Esophagus (tissue), 2 donors: Measurements from ENCODE around the gene PRPS1L1. TPM values are rescaled to one million over a fixed set of nuclear protein-coding genes. Genes with fewer than 3 reads are reported as not detected.

ENCODE experiments used
- H3K27ac ChIP-seq, 2 donors: one replicate each; pipeline ENCODE4 v1.5.1; 2013; ENCODE audit warnings: low read depth in 2 of 2, mild to moderate bottlenecking in 2 of 2, inconsistent platforms in 1 of 2, low read length in 1 of 2, moderate library complexity in 1 of 2
- H3K27me3 ChIP-seq, 2 donors: one replicate each; pipeline ENCODE4 v1.6.1; 2013; ENCODE audit warnings: low read length in 2 of 2, control low read depth in 1 of 2, mild to moderate bottlenecking in 1 of 2; ENCODE audit not compliant: insufficient read depth in 2 of 2, control insufficient read depth in 1 of 2
- H3K36me3 ChIP-seq, 2 donors: one replicate each; pipeline ENCODE4 v1.6.1; 2013; ENCODE audit warnings: low read length in 1 of 2; ENCODE audit not compliant: control insufficient read depth in 2 of 2, insufficient read depth in 2 of 2
- H3K4me1 ChIP-seq, 2 donors: one replicate each; pipeline ENCODE4 v1.6.1; 2013; ENCODE audit warnings: low read length in 1 of 2; ENCODE audit not compliant: control insufficient read depth in 2 of 2, insufficient read depth in 2 of 2
- H3K4me3 ChIP-seq, 2 donors: one replicate each; pipeline ENCODE4 v1.5.1; 2013; ENCODE audit warnings: low read length in 2 of 2, mild to moderate bottlenecking in 2 of 2, low read depth in 1 of 2, moderate library complexity in 1 of 2
- H3K9me3 ChIP-seq, 2 donors: one replicate each; pipeline ENCODE4 v1.6.1; 2013; ENCODE audit warnings: mild to moderate bottlenecking in 2 of 2, low read depth in 1 of 2, low read length in 1 of 2, moderate library complexity in 1 of 2; ENCODE audit not compliant: control insufficient read depth in 2 of 2, insufficient read depth in 1 of 2
- WGBS, 2 donors: extraction: QIAGEN DNeasy Blood & Tissue Kit; methylation state at CpG; one replicate each; pipeline ENCODE4 v1.1.7; 2013; 5-methylcytosine and 5-hydroxymethylcytosine counted together
- polyA plus RNA-seq, 2 donors: library from polyadenylated mRNA; stranded (reverse); fragments of 200-250 nt; gene quantifications; one replicate each; pipeline ENCODE4 v1.2.3, GENCODE V29; 2013
- donor health status: healthy with polysubstance abuse.
- donor health status: Bipolar disorder and iron deficiency.

The PRPS1L1 gene
- not detected for polyA plus RNA-seq

DNA sequence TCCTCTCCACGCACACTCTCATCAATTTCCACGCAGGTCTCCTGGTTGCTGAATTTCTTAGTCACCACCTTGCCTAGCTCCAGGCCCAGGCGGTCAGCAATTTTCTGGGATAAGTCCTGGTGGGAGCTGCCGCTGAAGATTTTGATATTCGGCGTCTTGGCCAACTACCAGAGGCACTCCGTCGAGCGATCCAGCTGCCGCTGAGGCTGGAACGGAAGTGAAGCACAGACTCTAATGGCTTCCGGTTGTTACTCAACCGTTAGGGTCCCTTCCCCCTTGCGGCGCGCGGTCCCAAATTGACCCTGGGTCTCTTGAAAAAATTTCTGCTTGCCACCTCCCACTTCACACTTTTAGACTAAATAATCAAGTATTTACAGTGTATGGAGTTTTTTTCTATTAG, at the start of gene PRPS1L1:
Gene PRPS1L1 (minus strand): TSS at position 219 of the 400 bp plus-strand sequence.
- no peaks in the 10 kb centered on the region for H3K9me3 ChIP-seq
- 96 to 97% methylated on average over 17 of the region's 17 CpGs for WGBS, 2 donors
- no peaks in the 10 kb centered on the region for H3K36me3 ChIP-seq
- H3K4me3 ChIP-seq: no peak within 1 kb of the TSS
- no peaks in the 10 kb centered on the region for H3K4me1 ChIP-seq
- no peaks in the 10 kb centered on the region for H3K27me3 ChIP-seq
- no peak within 1 kb of the TSS for H3K27ac ChIP-seq

DNA sequence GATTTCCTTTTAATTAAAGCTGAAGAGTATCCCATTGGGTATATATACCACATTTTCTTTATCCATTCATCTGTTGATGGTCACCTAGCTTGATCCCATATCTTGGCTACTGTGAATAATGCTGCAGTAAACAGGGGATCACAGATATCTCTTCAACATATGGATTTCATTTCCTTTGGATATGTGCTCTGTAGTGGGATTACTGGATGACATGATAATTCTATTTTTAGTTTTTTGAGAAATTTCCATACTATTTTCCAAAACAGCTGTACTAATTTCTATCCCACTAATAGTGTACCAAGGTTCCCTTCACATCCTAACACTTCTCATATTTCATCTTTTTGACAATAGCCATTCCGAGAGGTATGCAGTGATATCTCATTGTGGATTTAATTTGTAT, 48.8 kb upstream of the PRPS1L1 start:
- Histone ChIP-seq H3K4me3 (no peak overlapping the region), H3K36me3 (no peaks in the 10 kb centered on the region), H3K27ac (no peak overlapping the region), H3K4me1 (no peaks in the 10 kb centered on the region), H3K9me3 (no peaks in the 10 kb centered on the region), H3K27me3 (no peaks in the 10 kb centered on the region)
- WGBS, 2 donors: 76 to 80% methylated on average over 1 of the region's 1 CpG

- no peak overlapping the region for H3K4me3 ChIP-seq
- WGBS, 2 donors: 59 to 67% methylated on average over 3 of the region's 3 CpGs
- no peaks in the 10 kb centered on the region for H3K27me3 ChIP-seq
- no peak overlapping the region for H3K27ac ChIP-seq
- H3K4me1 ChIP-seq: no peaks in the 10 kb centered on the region
- H3K9me3 ChIP-seq: no peaks in the 10 kb centered on the region
- no peaks in the 10 kb centered on the region for H3K36me3 ChIP-seq
Observed at GRCh38 chr7:18068745-18069144, 41.1 kb upstream of the PRPS1L1 start.

DNA sequence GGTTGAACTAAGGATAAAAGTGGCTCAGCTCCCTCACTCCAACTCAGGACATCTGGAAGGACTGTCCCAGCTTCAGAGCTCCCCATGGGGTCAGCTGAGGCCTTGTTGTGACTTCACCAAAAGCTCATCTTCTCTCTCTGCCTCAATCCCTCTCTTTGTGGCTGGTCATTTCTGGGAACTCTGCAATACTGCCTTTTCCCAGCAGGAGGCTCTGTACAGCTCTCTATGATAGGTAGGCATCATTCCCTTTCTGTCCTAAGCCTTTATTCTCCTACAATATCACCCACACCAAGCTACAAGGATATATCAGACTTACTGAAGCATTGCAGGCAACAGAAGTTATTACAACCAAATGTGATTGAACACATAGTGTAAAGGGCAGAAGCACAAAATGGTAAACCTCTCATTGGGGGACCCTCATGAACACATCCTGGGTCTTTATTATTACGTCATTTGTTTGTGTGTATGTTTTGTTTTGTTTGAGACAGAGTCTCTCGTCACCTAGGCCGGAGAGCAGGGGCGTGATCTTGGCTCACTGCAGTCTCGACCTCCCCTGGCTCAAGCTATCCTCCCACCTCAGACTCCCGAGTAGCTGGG, 36.7 kb upstream of the PRPS1L1 start:
- WGBS, 2 donors: 93 to 95% methylated on average over 6 of the region's 6 CpGs
- Histone ChIP-seq H3K9me3 (no peaks in the 10 kb centered on the region), H3K4me1 (no peaks in the 10 kb centered on the region)

DNA sequence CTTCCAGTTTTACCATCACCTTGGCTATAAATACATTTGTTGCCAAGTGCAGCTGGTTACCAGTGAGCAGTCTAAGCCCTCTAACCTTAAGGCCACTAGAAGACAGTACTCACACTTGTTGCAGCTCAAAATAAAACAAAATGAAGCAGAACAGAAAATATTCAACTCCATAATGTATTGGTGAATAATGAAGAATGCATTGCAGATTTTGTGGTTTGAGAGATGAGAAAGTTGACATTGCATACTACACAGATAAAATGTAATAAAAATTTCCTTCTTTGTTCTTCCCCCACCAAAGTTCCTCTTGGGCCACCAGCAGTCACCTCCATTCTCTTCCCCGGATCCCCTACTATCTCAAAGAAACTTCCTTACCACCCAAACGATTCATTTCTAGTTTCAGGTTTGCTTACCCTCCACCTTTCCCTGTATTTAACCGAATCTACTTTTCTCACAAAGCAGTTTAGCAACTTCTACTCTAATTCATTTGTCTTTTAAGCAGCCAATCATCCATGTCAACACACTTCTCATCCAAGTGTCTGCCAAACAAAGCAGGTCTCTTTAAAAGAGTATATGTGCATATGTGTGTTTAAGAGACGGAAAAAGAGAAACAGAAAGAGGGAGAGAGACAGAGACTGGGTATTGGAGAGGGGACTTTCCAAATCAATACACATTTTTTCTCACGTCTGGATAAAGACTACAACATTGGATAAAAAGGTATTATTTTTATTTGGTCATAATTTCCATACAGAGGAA, 35.7 kb upstream of the PRPS1L1 start:
- no peaks in the 10 kb centered on the region for H3K9me3 ChIP-seq
- no peaks in the 10 kb centered on the region for H3K27me3 ChIP-seq
- no peaks in the 10 kb centered on the region for H3K36me3 ChIP-seq
- H3K4me3 ChIP-seq: no peak overlapping the region
- no peak overlapping the region for H3K27ac ChIP-seq
- 60 to 72% methylated on average over 5 of the region's 5 CpGs for WGBS, 2 donors
- no peaks in the 10 kb centered on the region for H3K4me1 ChIP-seq

More for the DNA sequence above, 36.7 kb upstream of the PRPS1L1 start:
- no peaks in the 10 kb centered on the region for H3K27me3 ChIP-seq
- no peak overlapping the region for H3K4me3 ChIP-seq
- H3K36me3 ChIP-seq: no peaks in the 10 kb centered on the region
- no peak overlapping the region for H3K27ac ChIP-seq

DNA sequence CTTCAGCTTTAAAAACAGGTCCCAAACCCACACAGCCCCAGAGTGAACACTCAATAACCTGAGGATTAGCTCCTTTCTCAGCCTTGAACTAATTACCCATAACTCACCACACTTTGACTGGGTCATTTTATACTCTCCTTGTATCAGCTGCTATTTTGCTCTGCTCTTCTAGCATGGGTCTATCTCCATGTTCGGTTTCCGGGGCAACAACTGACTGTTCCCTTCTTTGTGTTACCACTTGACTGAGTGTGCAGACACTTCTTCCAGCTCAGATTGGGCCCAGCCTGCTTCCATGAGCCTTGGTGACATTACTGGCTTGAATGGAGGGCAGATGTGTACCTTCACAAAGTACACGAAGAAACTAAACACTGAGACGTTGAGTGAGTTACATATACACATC, 31.5 kb upstream of the PRPS1L1 start:
- Histone ChIP-seq H3K27ac (no peak overlapping the region), H3K36me3 (no peaks in the 10 kb centered on the region), H3K27me3 (no peaks in the 10 kb centered on the region), H3K4me3 (no peak overlapping the region), H3K9me3 (no peaks in the 10 kb centered on the region), H3K4me1 (no peaks in the 10 kb centered on the region)
- WGBS, 2 donors: 83 to 87% methylated on average over 4 of the region's 4 CpGs

GRCh38 chr7:18053941-18054340, 26.3 kb upstream of the PRPS1L1 start:
- no peaks in the 10 kb centered on the region for H3K4me1 ChIP-seq
- no peak overlapping the region for H3K4me3 ChIP-seq
- 83 to 85% methylated on average over 2 of the region's 2 CpGs for WGBS, 2 donors
- no peaks in the 10 kb centered on the region for H3K27me3 ChIP-seq
- H3K9me3 ChIP-seq: no peaks in the 10 kb centered on the region
- no peak overlapping the region for H3K27ac ChIP-seq
- H3K36me3 ChIP-seq: no peaks in the 10 kb centered on the region

GRCh38 chr7:18053177-18053928, 25.7 kb upstream of the PRPS1L1 start:
- Histone ChIP-seq H3K4me1 (no peaks in the 10 kb centered on the region), H3K4me3 (no peak overlapping the region), H3K36me3 (no peaks in the 10 kb centered on the region), H3K9me3 (no peaks in the 10 kb centered on the region), H3K27ac (no peak overlapping the region), H3K27me3 (no peaks in the 10 kb centered on the region)
- 35 to 37% methylated on average over 2 of the region's 2 CpGs for WGBS, 2 donors

DNA sequence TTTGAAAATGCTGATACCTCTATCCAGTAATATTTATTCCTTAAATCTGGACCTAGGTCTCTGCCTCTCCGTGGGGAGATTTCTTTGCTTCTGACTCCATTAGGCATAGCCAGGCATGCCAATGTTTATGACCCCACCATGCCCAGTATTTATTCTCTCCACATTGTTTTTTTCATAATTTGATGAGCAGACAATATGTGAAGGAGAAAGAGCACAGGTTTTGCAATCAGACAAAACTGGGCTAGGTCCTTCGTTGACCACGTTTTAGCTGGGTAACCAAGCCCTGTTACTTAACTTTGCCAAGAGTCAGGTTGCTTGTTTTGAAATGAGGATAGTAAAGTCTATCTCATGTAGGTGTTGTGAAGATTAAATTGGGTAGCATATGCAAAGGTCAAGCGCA, 21.6 kb upstream of the PRPS1L1 start:
- 64 to 90% methylated on average over 4 of the region's 4 CpGs for WGBS, 2 donors
- H3K4me3 ChIP-seq: no peak overlapping the region
- H3K27ac ChIP-seq: no peak overlapping the region
- no peaks in the 10 kb centered on the region for H3K27me3 ChIP-seq
- no peaks in the 10 kb centered on the region for H3K4me1 ChIP-seq
- H3K36me3 ChIP-seq: no peaks in the 10 kb centered on the region
- H3K9me3 ChIP-seq: no peaks in the 10 kb centered on the region
